OCI-LY7 (cell line): ENCODE measurements around the gene ZC3H7B. TPM values are rescaled to one million over a fixed set of nuclear protein-coding genes. Genes with fewer than 3 reads are reported as not detected.

Experiments
- BruUV-seq: library from RNA; stranded (reverse); fragments of 400-500 nt; replicated peaks from 2 replicates; lab custom pipeline; 2021; lab: Mats Ljungman, UMichigan
- CTCF ChIA-PET: fragments of 300-600 bp; sonication (Branson Sonifier 250); formaldehyde crosslinking; loops from one replicate; lab custom pipeline; 2022; ENCODE audit warnings: antibody characterized with exemption; ENCODE audit not compliant: unreplicated experiment; lab: Charles Lee
- POLR2A ChIA-PET: fragments of 300-600 bp; sonication (Branson Sonifier 250); formaldehyde crosslinking; loops from one replicate; lab custom pipeline; 2022; ENCODE audit warnings: antibody characterized with exemption; lab: Charles Lee
- DNase-seq: peaks from one replicate; pipeline ENCODE4 v3.0.0-alpha.2; 2015; ENCODE audit warnings: low spot score
- H2AFZ ChIP-seq: fragments of 200-600 bp; sonication (generic), shearing (Covaris generic); 2 replicates; pipeline ENCODE4 v1.6.1; 2014; ENCODE audit warnings: mild to moderate bottlenecking, antibody characterized with exemption, low read length, moderate library complexity
- H3K27ac ChIP-seq: fragments of 200-600 bp; sonication (generic); 2 replicates; pipeline ENCODE4 v1.5.1; 2014; ENCODE audit warnings: mixed run types, low read depth, mild to moderate bottlenecking, moderate library complexity, low read length, inconsistent platforms; ENCODE audit not compliant: poor library complexity, severe bottlenecking
- H3K36me3 ChIP-seq: fragments of 200-600 bp; sonication (generic); 2 replicates; pipeline ENCODE4 v1.6.1; 2014; ENCODE audit warnings: mild to moderate bottlenecking, antibody characterized with exemption, low read length, moderate library complexity, mixed read lengths; ENCODE audit not compliant: insufficient read depth
- H3K4me1 ChIP-seq: fragments of 200-600 bp; sonication (generic); 2 replicates; pipeline ENCODE4 v1.5.1; 2014; ENCODE audit warnings: mild to moderate bottlenecking, low read length; ENCODE audit not compliant: insufficient read depth, poor library complexity, severe bottlenecking
- H3K4me2 ChIP-seq: fragments of 200-600 bp; sonication (generic); 2 replicates; pipeline ENCODE4 v1.6.1; 2014; ENCODE audit warnings: mild to moderate bottlenecking, low read length
- H3K4me3 ChIP-seq: fragments of 200-600 bp; sonication (generic); 2 replicates; pipeline ENCODE4 v1.5.1; 2014; ENCODE audit warnings: mild to moderate bottlenecking, low read depth, low read length; ENCODE audit not compliant: poor library complexity, severe bottlenecking
- H3K79me2 ChIP-seq: fragments of 200-600 bp; sonication (generic); 2 replicates; pipeline ENCODE4 v1.6.1; 2016; ENCODE audit warnings: low read depth, mild to moderate bottlenecking, low read length, moderate library complexity, mixed read lengths; ENCODE audit not compliant: insufficient read depth
- H3K9me2 ChIP-seq: fragments of 200-600 bp; sonication (generic); 2 replicates; pipeline ENCODE4 v1.6.1; 2016; ENCODE audit warnings: mild to moderate bottlenecking, low read length, mixed read lengths; ENCODE audit not compliant: insufficient read depth
- H3K9me3 ChIP-seq: fragments of 200-600 bp; sonication (generic); 2 replicates; pipeline ENCODE4 v1.6.1; 2014; ENCODE audit warnings: mild to moderate bottlenecking, mixed run types, low read length, mixed read lengths
- H4K20me1 ChIP-seq: fragments of 200-600 bp; sonication (generic); 2 replicates; pipeline ENCODE4 v1.6.1; 2014; ENCODE audit warnings: mild to moderate bottlenecking, antibody characterized with exemption, low read length, moderate library complexity, mixed read lengths; ENCODE audit not compliant: insufficient read depth
- EZH2phosphoT487 ChIP-seq: fragments of 200-600 bp; sonication (generic); IDR thresholded peaks from 2 replicates; pipeline ENCODE4 v1.6.1; 2018; ENCODE audit warnings: low read depth, borderline replicate concordance, mild to moderate bottlenecking, mixed run types, antibody characterized with exemption, low read length, moderate library complexity, mixed read lengths
- intact Hi-C: fragments of 100-400 bp; cut with micrococcal nuclease; formaldehyde crosslinking; loops from one replicate; pipeline ENCODE4 v1.10.0; 2022; ENCODE audit not compliant: unreplicated experiment
- total RNA-seq, 2 experiments: library from RNA; depleted of rRNA in 1 of 2; stranded (reverse); fragments of >200 nt in 1 of 2; shearing (Covaris generic) in 1 of 2; gene quantifications; 2 replicates each; pipeline ENCODE4 v1.2.3, GENCODE V29; 2014 to 2022
- TF ChIP-seq, protein P1 (sequence below): fragments of 200-600 bp; sonication (generic); conservative IDR thresholded peaks from 2 replicates; pipeline ENCODE4 v1.5.1; 2014; ENCODE audit warnings: mild to moderate bottlenecking, antibody characterized with exemption, low read length, moderate library complexity, mixed read lengths

Gene ZC3H7B
- total RNA-seq, 2 experiments from 2014 or later, result 46.7 to 56.3 TPM

DNA sequence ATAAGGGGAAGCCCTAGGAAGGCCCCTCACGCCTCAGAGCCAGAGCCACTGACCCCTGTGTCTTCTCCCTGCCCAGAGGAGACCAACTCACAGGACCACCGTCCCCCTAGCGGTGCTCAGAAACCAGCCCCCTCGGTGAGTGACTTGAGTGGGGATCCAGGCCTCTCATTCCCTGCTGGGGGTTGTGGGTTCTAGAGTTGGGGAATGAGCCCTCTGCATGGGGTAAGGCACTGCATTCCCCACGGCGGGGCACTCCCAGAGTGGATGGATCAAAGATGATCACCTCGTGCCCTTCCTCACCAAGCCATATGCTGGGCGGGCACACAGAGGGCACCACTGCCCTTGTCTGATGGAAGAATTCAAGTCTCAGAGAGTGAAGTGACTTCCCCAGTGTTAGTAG, 39.7 kb downstream of the ZC3H7B start:
- H3K79me2 ChIP-seq, result no peaks in the 10 kb centered on the region
- H3K4me1 ChIP-seq, result no peaks in the 10 kb centered on the region
- H2AFZ ChIP-seq, result no peak overlapping the region
- no TSS peak for BruUV-seq
- H4K20me1 ChIP-seq, result no peaks in the 10 kb centered on the region
- H3K36me3 ChIP-seq, result peaks cover 51% of the 10 kb centered on the region
- DNase-seq, result no peak
- POLR2A ChIA-PET, result no interaction called here
- no peaks in the 10 kb centered on the region for H3K9me3 ChIP-seq
- H3K27ac ChIP-seq, result no peak overlapping the region
- H3K4me3 ChIP-seq, result no peak overlapping the region
- CTCF ChIA-PET, result no interaction called here
- no peaks in the 10 kb centered on the region for H3K9me2 ChIP-seq
- intact Hi-C loops, result no loop called here
- H3K4me2 ChIP-seq, result no peak overlapping the region
- TF ChIP-seq, protein P1, sequence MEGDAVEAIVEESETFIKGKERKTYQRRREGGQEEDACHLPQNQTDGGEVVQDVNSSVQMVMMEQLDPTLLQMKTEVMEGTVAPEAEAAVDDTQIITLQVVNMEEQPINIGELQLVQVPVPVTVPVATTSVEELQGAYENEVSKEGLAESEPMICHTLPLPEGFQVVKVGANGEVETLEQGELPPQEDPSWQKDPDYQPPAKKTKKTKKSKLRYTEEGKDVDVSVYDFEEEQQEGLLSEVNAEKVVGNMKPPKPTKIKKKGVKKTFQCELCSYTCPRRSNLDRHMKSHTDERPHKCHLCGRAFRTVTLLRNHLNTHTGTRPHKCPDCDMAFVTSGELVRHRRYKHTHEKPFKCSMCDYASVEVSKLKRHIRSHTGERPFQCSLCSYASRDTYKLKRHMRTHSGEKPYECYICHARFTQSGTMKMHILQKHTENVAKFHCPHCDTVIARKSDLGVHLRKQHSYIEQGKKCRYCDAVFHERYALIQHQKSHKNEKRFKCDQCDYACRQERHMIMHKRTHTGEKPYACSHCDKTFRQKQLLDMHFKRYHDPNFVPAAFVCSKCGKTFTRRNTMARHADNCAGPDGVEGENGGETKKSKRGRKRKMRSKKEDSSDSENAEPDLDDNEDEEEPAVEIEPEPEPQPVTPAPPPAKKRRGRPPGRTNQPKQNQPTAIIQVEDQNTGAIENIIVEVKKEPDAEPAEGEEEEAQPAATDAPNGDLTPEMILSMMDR, result no peak
- TF ChIP-seq EZH2phosphoT487, result no peak

DNA sequence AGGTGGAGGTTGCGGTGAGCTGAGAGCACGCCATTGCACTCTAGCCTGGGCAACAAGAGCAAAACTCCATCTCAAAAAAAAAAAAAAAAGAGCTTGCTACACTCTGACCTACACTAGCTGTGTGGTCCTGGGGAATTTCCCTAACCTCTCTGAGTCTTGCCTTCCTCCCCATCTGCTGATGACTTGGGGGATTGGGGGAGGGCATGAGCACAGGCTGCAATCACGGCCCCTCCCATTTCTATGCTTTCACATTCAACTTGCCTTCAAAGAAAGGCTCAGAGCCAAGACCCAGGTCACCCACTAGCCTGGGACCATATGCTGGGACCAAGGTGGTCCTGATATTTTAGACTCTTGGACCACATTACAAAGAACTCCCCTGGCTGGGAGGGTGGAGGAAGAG, 40.7 kb downstream of the ZC3H7B start:
- H3K9me3 ChIP-seq, result no peaks in the 10 kb centered on the region
- peaks cover 57% of the 10 kb centered on the region for H3K36me3 ChIP-seq
- BruUV-seq, result no TSS peak
- no peak overlapping the region for H2AFZ ChIP-seq
- no peaks in the 10 kb centered on the region for H4K20me1 ChIP-seq
- TF ChIP-seq, protein P1, result no peak
- no peak for TF ChIP-seq EZH2phosphoT487
- H3K79me2 ChIP-seq, result no peaks in the 10 kb centered on the region
- ChIA-PET POLR2A (no interaction called here), CTCF (no interaction called here)
- intact Hi-C loops, result no loop called here
- H3K27ac ChIP-seq, result no peak overlapping the region
- H3K4me3 ChIP-seq, result no peak overlapping the region
- no peak for DNase-seq
- no peaks in the 10 kb centered on the region for H3K4me1 ChIP-seq
- no peaks in the 10 kb centered on the region for H3K9me2 ChIP-seq
- no peak overlapping the region for H3K4me2 ChIP-seq

DNA sequence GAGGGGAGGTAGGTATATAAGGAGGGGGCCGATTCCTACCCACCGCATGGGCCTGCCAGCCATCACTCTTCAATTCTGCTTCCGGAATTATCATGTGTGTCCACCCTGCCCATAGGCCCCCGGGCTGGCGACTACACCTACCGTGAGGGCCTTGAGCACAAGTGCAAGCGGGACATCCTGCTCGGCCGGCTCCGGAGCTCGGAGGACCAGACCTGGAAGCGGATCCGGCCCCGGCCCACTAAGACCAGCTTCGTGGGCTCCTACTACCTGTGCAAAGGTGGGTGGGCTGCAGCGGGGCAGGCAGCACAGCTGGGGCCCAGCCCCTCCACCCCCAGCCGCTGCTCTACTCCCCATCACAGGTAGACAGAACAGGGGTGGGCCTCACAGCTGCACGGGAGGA, 42.0 kb downstream of the ZC3H7B start:
- Histone ChIP-seq H3K4me2 (no peak overlapping the region), H3K4me3 (no peak overlapping the region), H3K27ac (no peak overlapping the region), H3K4me1 (no peaks in the 10 kb centered on the region), H3K9me2 (no peaks in the 10 kb centered on the region), H3K79me2 (no peaks in the 10 kb centered on the region), H4K20me1 (no peaks in the 10 kb centered on the region), H2AFZ (no peak overlapping the region), H3K9me3 (no peaks in the 10 kb centered on the region), H3K36me3 (peaks cover 68% of the 10 kb centered on the region)
- TF ChIP-seq, protein P1, result no peak
- no peak for TF ChIP-seq EZH2phosphoT487
- ChIA-PET CTCF (no interaction called here), POLR2A (no interaction called here)
- DNase-seq, result no peak
- BruUV-seq, result no TSS peak
- intact Hi-C loops, result no loop called here
